RWPE1 (cell line): ENCODE measurements around the gene RNASE2.

Experiments used
- CTCF ChIA-PET: fragments of 350-600 bp; sonication (Branson Sonifier 250); formaldehyde crosslinking; extraction: SDS; loops from one replicate; lab custom pipeline; 2021; lab: Yijun Ruan, JAX
- POLR2A ChIA-PET: fragments of 400-600 bp; formaldehyde crosslinking; extraction: SDS; loops from one replicate; lab custom pipeline; 2020; ENCODE audit warnings: antibody characterized with exemption; ENCODE audit not compliant: low non-redundant PET; lab: Yijun Ruan, JAX
- DNase-seq: peaks from one replicate; pipeline ENCODE4 v3.0.0; 2012; ENCODE audit warnings: low spot score
- H3K27ac ChIP-seq: fragments of 450-650 bp; 2 replicates; pipeline ENCODE4 v1.5.1; 2017
- TF ChIP-seq, protein P1 (sequence below): fragments of 450-650 bp; conservative IDR thresholded peaks from 2 replicates; pipeline ENCODE4 v1.5.1; 2017; ENCODE audit warnings: low read depth, mild to moderate bottlenecking

RNASE2 gene

DNA sequence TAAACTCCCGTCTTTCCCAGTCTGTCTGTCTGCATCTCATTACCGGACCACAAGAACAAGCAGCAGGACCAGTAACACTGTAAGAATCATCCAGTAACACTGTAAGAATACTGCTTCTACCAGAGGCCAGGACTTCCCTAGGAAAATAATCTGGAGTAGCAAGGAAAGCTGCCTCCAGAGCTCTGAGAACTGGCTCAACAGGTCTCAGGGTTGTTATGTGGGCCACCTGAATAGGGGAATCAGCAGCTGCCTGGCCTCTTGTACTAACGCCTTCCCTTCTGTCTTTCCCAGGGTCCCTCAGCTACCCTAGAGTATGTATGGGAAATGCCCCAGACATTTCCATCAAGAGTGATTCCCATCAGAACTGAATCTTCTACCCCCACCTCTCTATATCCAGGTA lies 42.9 kb downstream of the RNASE2 start:
- no peak for DNase-seq
- no peak overlapping the region for H3K27ac ChIP-seq
- POLR2A ChIA-PET = no interaction called here
- TF ChIP-seq, protein P1, sequence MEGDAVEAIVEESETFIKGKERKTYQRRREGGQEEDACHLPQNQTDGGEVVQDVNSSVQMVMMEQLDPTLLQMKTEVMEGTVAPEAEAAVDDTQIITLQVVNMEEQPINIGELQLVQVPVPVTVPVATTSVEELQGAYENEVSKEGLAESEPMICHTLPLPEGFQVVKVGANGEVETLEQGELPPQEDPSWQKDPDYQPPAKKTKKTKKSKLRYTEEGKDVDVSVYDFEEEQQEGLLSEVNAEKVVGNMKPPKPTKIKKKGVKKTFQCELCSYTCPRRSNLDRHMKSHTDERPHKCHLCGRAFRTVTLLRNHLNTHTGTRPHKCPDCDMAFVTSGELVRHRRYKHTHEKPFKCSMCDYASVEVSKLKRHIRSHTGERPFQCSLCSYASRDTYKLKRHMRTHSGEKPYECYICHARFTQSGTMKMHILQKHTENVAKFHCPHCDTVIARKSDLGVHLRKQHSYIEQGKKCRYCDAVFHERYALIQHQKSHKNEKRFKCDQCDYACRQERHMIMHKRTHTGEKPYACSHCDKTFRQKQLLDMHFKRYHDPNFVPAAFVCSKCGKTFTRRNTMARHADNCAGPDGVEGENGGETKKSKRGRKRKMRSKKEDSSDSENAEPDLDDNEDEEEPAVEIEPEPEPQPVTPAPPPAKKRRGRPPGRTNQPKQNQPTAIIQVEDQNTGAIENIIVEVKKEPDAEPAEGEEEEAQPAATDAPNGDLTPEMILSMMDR = no peak
- CTCF ChIA-PET = interaction anchor here (3.9 kb wide), 1 partner anchor 17 kb away, joined by 17 read pairs; no protein-coding TSS in a partner anchor

- TF ChIP-seq, protein P1 = no peak
- peak; percentile 42 for DNase-seq
- H3K27ac ChIP-seq = no peak within 1 kb of the TSS
- POLR2A ChIA-PET = interaction anchor here (0.5 kb wide), 1 partner anchor 22 kb away, joined by 3 read pairs; no protein-coding TSS in a partner anchor
- CTCF ChIA-PET = interaction anchor here (0.5 to 3.9 kb wide), 3 partner anchors 16 to 302 kb away, joined by 3 to 17 read pairs (median 4); no protein-coding TSS in a partner anchor
These were observed 43.5 kb downstream of the RNASE2 start, which contains the start of gene SLC39A2 for GRCh38 chr14:20998674-20999366. Gene SLC39A2 (plus strand): TSS chr14:20999293. CDS start chr14:20999447, 154 bp downstream.

GRCh38 chr14:20999591-20999990 lies 44.3 kb downstream of the RNASE2 start:
- CTCF ChIA-PET = interaction anchor here (0.7 to 3.9 kb wide), 3 partner anchors 15 to 303 kb away, joined by 3 to 17 read pairs (median 3); no protein-coding TSS in a partner anchor
- POLR2A ChIA-PET = no interaction called here
- H3K27ac ChIP-seq = no peak overlapping the region
- no peak for DNase-seq
- TF ChIP-seq, protein P1 = no peak

- ChIA-PET CTCF (interaction anchor here (0.7 to 1.1 kb wide), 2 partner anchors 30 to 100 kb away, joined by 3 to 4 read pairs; partner anchors contain the start of gene TMEM253), POLR2A (no interaction called here)
- TF ChIP-seq, protein P1 = no peak
- no peak for DNase-seq
- H3K27ac ChIP-seq = no peak overlapping the region
These were observed 45.9 kb downstream of the RNASE2 start for GRCh38 chr14:21001218-21001617.

- no peak for DNase-seq
- H3K27ac ChIP-seq = no peak overlapping the region
- ChIA-PET POLR2A (no interaction called here), CTCF (interaction anchor here (2.2 kb wide), 1 partner anchor 11 kb away, joined by 23 read pairs; no protein-coding TSS in a partner anchor)
- TF ChIP-seq, protein P1 = no peak
These were observed 48.6 kb downstream of the RNASE2 start for GRCh38 chr14:21003788-21004346.
